GM18907 (cell line): ENCODE measurements around the gene KMT2C.
A peak's percentile ranks its signal among the peaks of the same experiment; 100 is the strongest.
"Not testable (repeated sequence)": the region's sequence is repeated elsewhere in the genome, so short reads cannot be mapped to it uniquely, and the experiment has no call there.

Experiments
- ATAC-seq: cut with Tn5 transposase; IDR thresholded peaks from one replicate; pipeline ENCODE4 v1.9.1; 2021; ENCODE audit warnings: mild to moderate bottlenecking, moderate library complexity; ENCODE audit not compliant: unreplicated experiment

Gene KMT2C

GRCh38 chr7:152365982-152366603, 69.7 kb downstream of the KMT2C start:
- no peak for ATAC-seq

- ATAC-seq, result no peak
Measured at GRCh38 chr7:152363798-152364197, 72.0 kb downstream of the KMT2C start.

GRCh38 chr7:152362128-152362926, 73.5 kb downstream of the KMT2C start:
- no peak for ATAC-seq

- ATAC-seq, result peak; percentile 53
Measured at GRCh38 chr7:152355474-152356057, 80.2 kb downstream of the KMT2C start.

GRCh38 chr7:152354061-152354460, 81.7 kb downstream of the KMT2C start:
- no peak for ATAC-seq

- ATAC-seq, result not testable (repeated sequence)
Measured at GRCh38 chr7:152353281-152353680, 82.5 kb downstream of the KMT2C start.

- ATAC-seq, result not testable (repeated sequence)
Measured at GRCh38 chr7:152351747-152352146, 84.1 kb downstream of the KMT2C start.

GRCh38 chr7:152351168-152351567, 84.6 kb downstream of the KMT2C start:
- ATAC-seq, result no peak

GRCh38 chr7:152347888-152348287, 87.9 kb downstream of the KMT2C start:
- no peak for ATAC-seq

- ATAC-seq, result no peak
Measured at GRCh38 chr7:152344253-152344652, 91.5 kb downstream of the KMT2C start.

GRCh38 chr7:152342796-152343195, 93.0 kb downstream of the KMT2C start:
- ATAC-seq, result no peak

- no peak for ATAC-seq
Measured at GRCh38 chr7:152341914-152342236, 93.9 kb downstream of the KMT2C start.

GRCh38 chr7:152341039-152341913, 94.5 kb downstream of the KMT2C start:
- peak; percentile 66 for ATAC-seq

- no peak for ATAC-seq
Measured at GRCh38 chr7:152340161-152340560, 95.6 kb downstream of the KMT2C start.

- ATAC-seq, result no peak
Measured at GRCh38 chr7:152338561-152338960, 97.2 kb downstream of the KMT2C start.

GRCh38 chr7:152336754-152337368, 98.9 kb downstream of the KMT2C start:
- peak; percentile 59 for ATAC-seq

GRCh38 chr7:152335900-152336571, 99.8 kb downstream of the KMT2C start:
- peak; percentile 53 for ATAC-seq

- no peak for ATAC-seq
Measured at GRCh38 chr7:152333134-152333533, 102.7 kb downstream of the KMT2C start.

- ATAC-seq, result no peak
Measured at GRCh38 chr7:152330827-152331226, 105.0 kb downstream of the KMT2C start.

- no peak for ATAC-seq
Measured at GRCh38 chr7:152329469-152329868, 106.3 kb downstream of the KMT2C start.
